NT2/D1 (cell line): Measurements from ENCODE around the gene FAM221A.

ENCODE experiments used
- SUZ12 ChIP-seq: IDR thresholded peaks from 2 replicates; pipeline ENCODE4 v1.6.1; 2011; ENCODE audit not compliant: insufficient read length, insufficient read depth; ENCODE audit errors: extremely low read depth
- YY1 ChIP-seq: IDR thresholded peaks from 2 replicates; pipeline ENCODE4 v1.6.1; 2011; ENCODE audit not compliant: insufficient read length, insufficient read depth
- ZNF274 ChIP-seq: IDR thresholded peaks from 2 replicates; pipeline ENCODE4 v1.6.1; 2011; ENCODE audit warnings: mild to moderate bottlenecking, low read depth, low read length

DNA sequence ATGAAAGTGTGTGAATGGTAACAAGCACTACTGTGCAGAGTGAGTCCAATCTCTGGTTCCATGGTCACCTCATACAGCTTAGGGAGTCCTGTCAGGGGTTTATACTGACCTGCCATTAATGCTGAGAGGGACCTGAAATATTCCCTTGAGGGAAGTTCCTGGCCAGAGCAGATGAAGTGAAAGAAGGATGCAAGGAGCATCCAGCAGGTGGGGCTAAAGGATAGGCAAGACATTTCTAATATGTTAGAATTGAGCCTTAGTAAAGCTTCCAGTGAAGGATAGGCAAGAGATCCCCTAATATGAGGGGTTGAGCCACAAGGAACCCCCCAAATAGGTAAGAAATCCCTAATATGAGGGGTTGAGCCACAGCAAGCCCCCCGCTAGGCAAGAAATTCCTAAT lies 25.5 kb upstream of the FAM221A start:
- TF ChIP-seq ZNF274 (no peak), YY1 (no peak), SUZ12 (no peak)
